Transverse colon (tissue), 4 donors: ENCODE data around the gene HOXA13. TPM values are rescaled to one million over a fixed set of nuclear protein-coding genes. Genes with fewer than 3 reads are reported as not detected.
A peak's percentile ranks its signal among the peaks of the same experiment; 100 is the strongest.

Source experiments
- DNase-seq: peaks from one replicate; pipeline ENCODE4 v3.0.0-alpha.2; 2019
- H3K27ac ChIP-seq, 4 donors: fragments of 200-600 bp; sonication (generic); 2 replicates each; pipeline ENCODE4 v1.5.1; 2016 to 2018; ENCODE audit warnings: inconsistent platforms in 4 of 4
- H3K27me3 ChIP-seq: fragments of 200-600 bp; sonication (generic); 2 replicates; pipeline ENCODE4 v1.5.1; 2017; ENCODE audit warnings: inconsistent platforms
- H3K36me3 ChIP-seq, 4 donors: fragments of 200-600 bp; sonication (generic); 2 replicates each; pipeline ENCODE4 v1.5.1; 2017 to 2019; ENCODE audit warnings: inconsistent platforms in 4 of 4
- H3K4me1 ChIP-seq, 4 donors: fragments of 200-600 bp; sonication (generic); 2 replicates each; pipeline ENCODE4 v1.5.1; 2017 to 2020; ENCODE audit warnings: inconsistent platforms in 4 of 4
- H3K4me3 ChIP-seq, 4 donors: fragments of 200-600 bp; sonication (generic); 1 replicate in 1 of 4; 2 replicates in 3 of 4; pipeline versions ENCODE4 v1.5.1 to v1.6.1; 2017 to 2019; ENCODE audit warnings: inconsistent platforms in 4 of 4
- H3K9me3 ChIP-seq, 2 donors: fragments of 200-600 bp; sonication (generic); 2 replicates each; pipeline ENCODE4 v1.5.1; 2017 to 2019; ENCODE audit warnings: inconsistent platforms in 2 of 2
- EP300 ChIP-seq: sonication (generic); formaldehyde crosslinking; IDR thresholded peaks from one replicate; pipeline ENCODE4 v1.6.1; 2017; ENCODE audit warnings: antibody characterized with exemption, low read depth
- POLR2A ChIP-seq: fragments of 450-650 bp; IDR thresholded peaks from one replicate; pipeline ENCODE4 v1.6.1; 2016; ENCODE audit warnings: antibody characterized with exemption, mild to moderate bottlenecking, moderate library complexity
- POLR2AphosphoS5 ChIP-seq, 3 donors: sonication (generic); formaldehyde crosslinking; IDR thresholded peaks; one replicate each; pipeline ENCODE4 v1.6.1; 2016; ENCODE audit warnings: antibody characterized with exemption in 3 of 3
- WGBS, 2 donors: methylation state at CpG; one replicate each; pipeline ENCODE4 v1.1.5; 2018; ENCODE audit warnings: low coverage in 1 of 2; 5-methylcytosine and 5-hydroxymethylcytosine counted together
- in situ Hi-C, 4 donors: fragments of 200-750 bp; cut with MboI; loops; one replicate each; pipeline versions ENCODE4 v1.15.0 to v1.15.1; 2017; ENCODE audit warnings: low sequenced_read_pairs in 3 of 4, low pct_ligation_motif_present in 1 of 4, low pct_unique_long_range_greater_than_20kb in 1 of 4
- intact Hi-C: fragments of 100-400 bp; cut with DNase I; formaldehyde crosslinking; loops from one replicate; pipeline ENCODE4 v1.15.1; 2023; ENCODE audit warnings: low total_unique reads
- total RNA-seq, 4 donors: library from RNA; depleted of rRNA; stranded (reverse); fragments of >200 nt; gene quantifications; one replicate each; pipeline ENCODE4 v1.1.0, GENCODE V29; 2016
- TF ChIP-seq, protein P1 (sequence below), 5 experiments: fragments of 200-600 bp in 3 of 5; fragments of 450-650 bp in 2 of 5; sonication (generic) in 3 of 5; IDR thresholded peaks; 1 replicate in 2 of 5; 2 replicates in 3 of 5; pipeline ENCODE4 v1.5.1; 2016 to 2017; ENCODE audit warnings: antibody characterized with exemption in 5 of 5, inconsistent platforms in 3 of 5, mild to moderate bottlenecking in 2 of 5, moderate library complexity in 1 of 5

The HOXA13 gene
- total RNA-seq, 4 donors from 2014 or later, result 22.5 to 69.9 (median 38.7) TPM

DNA sequence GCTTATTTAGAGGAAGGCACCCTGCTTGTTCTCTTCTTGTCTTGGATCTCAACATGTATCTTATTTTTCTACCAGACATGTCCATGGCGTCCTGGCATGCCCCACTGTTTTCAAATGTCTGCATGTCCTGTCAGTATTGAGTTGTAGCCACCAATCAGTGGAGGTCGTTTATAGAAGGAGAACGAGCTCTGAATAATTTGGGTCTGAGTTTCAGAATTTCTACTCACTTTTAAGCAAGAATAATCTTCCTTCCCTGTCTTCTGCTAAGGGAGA, 2.9 kb upstream of the HOXA13 start:
- H3K27me3 ChIP-seq, result peaks cover 91% of the 10 kb centered on the region
- no peaks in the 10 kb centered on the region for H3K36me3 ChIP-seq
- H3K9me3 ChIP-seq, result no peaks in the 10 kb centered on the region
- TF ChIP-seq, protein P1, sequence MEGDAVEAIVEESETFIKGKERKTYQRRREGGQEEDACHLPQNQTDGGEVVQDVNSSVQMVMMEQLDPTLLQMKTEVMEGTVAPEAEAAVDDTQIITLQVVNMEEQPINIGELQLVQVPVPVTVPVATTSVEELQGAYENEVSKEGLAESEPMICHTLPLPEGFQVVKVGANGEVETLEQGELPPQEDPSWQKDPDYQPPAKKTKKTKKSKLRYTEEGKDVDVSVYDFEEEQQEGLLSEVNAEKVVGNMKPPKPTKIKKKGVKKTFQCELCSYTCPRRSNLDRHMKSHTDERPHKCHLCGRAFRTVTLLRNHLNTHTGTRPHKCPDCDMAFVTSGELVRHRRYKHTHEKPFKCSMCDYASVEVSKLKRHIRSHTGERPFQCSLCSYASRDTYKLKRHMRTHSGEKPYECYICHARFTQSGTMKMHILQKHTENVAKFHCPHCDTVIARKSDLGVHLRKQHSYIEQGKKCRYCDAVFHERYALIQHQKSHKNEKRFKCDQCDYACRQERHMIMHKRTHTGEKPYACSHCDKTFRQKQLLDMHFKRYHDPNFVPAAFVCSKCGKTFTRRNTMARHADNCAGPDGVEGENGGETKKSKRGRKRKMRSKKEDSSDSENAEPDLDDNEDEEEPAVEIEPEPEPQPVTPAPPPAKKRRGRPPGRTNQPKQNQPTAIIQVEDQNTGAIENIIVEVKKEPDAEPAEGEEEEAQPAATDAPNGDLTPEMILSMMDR (IDR thresholded peaks at IDR 0.05), result no peak
- TF ChIP-seq POLR2A, result no peak
- TF ChIP-seq EP300, result no peak
- TF ChIP-seq POLR2AphosphoS5 (IDR thresholded peaks at IDR 0.05), result no peak
- 23 to 25% methylated on average over 2 to 3 of the region's 3 CpGs for WGBS, 2 donors
- peak overlapping the region in 3 of 4 donors; percentile 18 to 73 (median 57) for H3K4me3 ChIP-seq
- peak overlapping the region; percentile 76 to 99 (median 96) for H3K27ac ChIP-seq
- no peak for DNase-seq
- H3K4me1 ChIP-seq, result peaks cover 4 to 38% (median 16%) of the 10 kb centered on the region in 4 donors
- intact Hi-C loops (loop anchor here (10.0 kb wide), 1 partner anchor 372 kb away; no protein-coding TSS in a partner anchor), in situ Hi-C loops (loop anchor here (10.0 to 25.0 kb wide), 7 partner anchors 372 to 810 kb away; no protein-coding TSS in a partner anchor)

DNA sequence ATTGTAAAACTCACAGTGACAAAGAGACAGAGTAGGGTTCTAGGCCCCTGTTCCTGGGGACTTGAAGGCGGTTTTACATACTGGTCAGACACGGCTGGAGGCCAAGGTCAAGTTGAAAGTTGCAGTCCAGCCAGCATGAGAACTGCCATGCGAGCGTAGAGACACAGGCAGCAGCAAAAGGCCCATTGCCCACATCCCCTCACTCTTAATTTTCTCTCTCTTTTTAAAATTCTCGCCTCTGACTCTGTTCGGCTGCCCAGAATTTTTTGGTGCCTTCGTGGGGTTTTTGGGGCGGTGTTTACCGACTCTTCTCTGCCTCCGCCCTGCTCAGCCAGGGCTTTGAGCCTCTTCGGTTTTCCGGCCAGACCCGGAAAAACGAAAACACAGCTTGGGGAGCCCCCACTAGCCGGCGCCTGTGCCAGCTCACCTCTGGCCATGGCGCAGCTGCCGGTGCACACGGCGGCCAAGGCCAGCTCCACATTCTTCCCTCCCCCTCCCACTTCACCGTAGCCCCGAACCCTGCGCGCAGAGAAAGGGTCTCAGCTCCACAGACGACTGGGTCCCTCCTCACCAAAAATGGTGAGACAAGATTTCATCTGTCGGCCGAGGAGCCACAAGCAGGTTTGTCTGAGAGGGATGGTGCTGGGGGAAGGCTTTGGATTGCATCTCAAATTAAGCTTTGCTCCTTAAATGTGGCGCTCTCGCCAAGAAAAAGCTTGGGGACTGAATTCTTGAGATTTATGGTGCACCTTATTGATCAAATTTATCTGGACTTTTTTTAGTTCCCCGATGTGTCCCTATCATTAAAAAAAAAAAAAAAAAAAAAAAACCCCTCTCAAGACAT, 2.3 kb upstream of the HOXA13 start:
- DNase-seq, result no peak
- Histone ChIP-seq H3K9me3 (no peaks in the 10 kb centered on the region), H3K27ac (peak overlapping the region; percentile 76 to 99 (median 96)), H3K27me3 (peaks cover 91% of the 10 kb centered on the region), H3K36me3 (no peaks in the 10 kb centered on the region), H3K4me1 (peaks cover 4 to 33% (median 14%) of the 10 kb centered on the region in 4 donors), H3K4me3 (peak overlapping the region in 3 of 4 donors; percentile 57 to 73 (median 59))
- WGBS, 2 donors, result 32 to 65% methylated on average over 4 to 30 of the region's 30 CpGs
- TF ChIP-seq, protein P1 (IDR thresholded peaks at IDR 0.05), result no peak
- no peak for TF ChIP-seq EP300
- TF ChIP-seq POLR2A, result no peak
- TF ChIP-seq POLR2AphosphoS5 (IDR thresholded peaks at IDR 0.05), result no peak
- in situ Hi-C loops, result loop anchor here (10.0 to 25.0 kb wide), 7 partner anchors 373 to 810 kb away; no protein-coding TSS in a partner anchor
- intact Hi-C loops, result loop anchor here (10.0 kb wide), 1 partner anchor 373 kb away; no protein-coding TSS in a partner anchor

DNA sequence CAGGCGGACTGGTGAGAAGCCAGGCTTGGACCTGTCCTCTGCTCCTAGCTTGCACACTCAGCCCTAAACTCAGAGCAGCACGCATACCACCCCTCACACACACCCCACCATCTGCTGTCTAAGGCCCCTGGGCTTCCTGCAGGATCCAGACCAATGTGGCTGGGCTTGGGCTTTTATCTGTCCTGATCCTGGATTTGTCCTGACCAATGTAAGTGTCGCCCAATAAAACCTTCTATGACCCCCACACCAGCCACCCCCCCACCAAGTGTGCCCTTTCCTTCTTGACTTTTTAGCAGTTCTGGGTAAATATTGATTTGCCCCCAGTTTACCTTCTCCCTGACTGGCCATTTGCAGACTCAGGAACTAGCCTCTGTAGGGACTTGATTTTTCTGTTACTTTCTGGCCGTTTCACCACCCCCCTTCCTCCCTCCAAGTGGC, 1.7 kb upstream of the HOXA13 start:
- Histone ChIP-seq H3K27me3 (peaks cover 91% of the 10 kb centered on the region), H3K4me1 (peaks cover 4 to 32% (median 13%) of the 10 kb centered on the region in 4 donors), H3K9me3 (no peaks in the 10 kb centered on the region), H3K36me3 (no peaks in the 10 kb centered on the region), H3K4me3 (peak overlapping the region in 3 of 4 donors; percentile 57 to 73 (median 59)), H3K27ac (peak overlapping the region; percentile 76 to 99 (median 96))
- TF ChIP-seq, protein P1 (IDR thresholded peaks at IDR 0.05), result no peak
- TF ChIP-seq POLR2A (peak; percentile 51), POLR2AphosphoS5 (IDR thresholded peaks at IDR 0.05) (no peak), EP300 (no peak)
- in situ Hi-C loops, result loop anchor here (10.0 to 25.0 kb wide), 7 partner anchors 373 to 811 kb away; no protein-coding TSS in a partner anchor
- intact Hi-C loops, result loop anchor here (10.0 kb wide), 1 partner anchor 373 kb away; no protein-coding TSS in a partner anchor
- DNase-seq, result no peak
- WGBS, 2 donors, result 27% methylated on average over 4 of the region's 4 CpGs; no CpG with 5 or more reads in 1 of the 2 donors
